Choroid plexus epithelial cell (primary cell): ENCODE data around the gene C8B.

Source experiments
- DNase-seq: peaks from one replicate; pipeline ENCODE4 v3.0.0-alpha.2; 2010; ENCODE audit warnings: low read depth
- H3K4me3 ChIP-seq: 2 replicates; pipeline ENCODE4 v1.5.1; 2011; ENCODE audit warnings: low read depth, mild to moderate bottlenecking, control low read depth, low read length, moderate library complexity
- TF ChIP-seq, protein P1 (sequence below): conservative IDR thresholded peaks from 2 replicates; pipeline ENCODE4 v1.5.1; 2011; ENCODE audit warnings: low read depth, mild to moderate bottlenecking, control low read depth, inconsistent platforms, low read length, moderate library complexity

C8B gene

DNA sequence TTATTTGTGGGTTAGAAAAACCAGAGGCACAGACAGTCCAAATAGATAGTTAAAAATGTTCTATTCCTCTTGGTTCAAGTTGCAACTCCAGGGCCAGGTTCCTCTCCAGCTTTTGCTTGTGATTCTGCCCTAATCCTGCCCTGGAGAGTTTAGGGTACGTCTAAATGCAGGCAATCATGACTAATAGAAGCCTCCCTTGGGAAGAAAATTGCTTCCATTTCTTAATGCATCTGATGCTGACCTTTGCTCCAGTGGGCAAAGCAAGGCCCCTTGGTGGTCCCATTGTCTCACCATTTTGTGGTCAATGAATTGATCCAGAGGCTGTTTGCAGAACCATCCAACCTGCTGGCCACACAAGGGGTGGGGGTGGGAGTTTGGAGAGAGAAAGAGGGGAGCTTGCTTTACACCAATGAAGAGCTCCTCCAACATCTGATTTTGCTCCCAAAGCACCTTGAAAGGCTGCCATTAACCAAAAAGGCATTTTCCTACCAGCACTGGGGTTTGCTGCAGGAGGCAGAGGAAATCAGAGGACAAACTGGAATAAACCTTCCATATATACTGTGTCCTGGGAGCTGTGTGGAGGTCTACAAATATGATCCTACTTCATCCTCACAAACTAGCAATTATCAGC is 31.3 kb downstream of the C8B start:
- no peak overlapping the region for H3K4me3 ChIP-seq
- DNase-seq = peak; percentile 25
- TF ChIP-seq, protein P1, sequence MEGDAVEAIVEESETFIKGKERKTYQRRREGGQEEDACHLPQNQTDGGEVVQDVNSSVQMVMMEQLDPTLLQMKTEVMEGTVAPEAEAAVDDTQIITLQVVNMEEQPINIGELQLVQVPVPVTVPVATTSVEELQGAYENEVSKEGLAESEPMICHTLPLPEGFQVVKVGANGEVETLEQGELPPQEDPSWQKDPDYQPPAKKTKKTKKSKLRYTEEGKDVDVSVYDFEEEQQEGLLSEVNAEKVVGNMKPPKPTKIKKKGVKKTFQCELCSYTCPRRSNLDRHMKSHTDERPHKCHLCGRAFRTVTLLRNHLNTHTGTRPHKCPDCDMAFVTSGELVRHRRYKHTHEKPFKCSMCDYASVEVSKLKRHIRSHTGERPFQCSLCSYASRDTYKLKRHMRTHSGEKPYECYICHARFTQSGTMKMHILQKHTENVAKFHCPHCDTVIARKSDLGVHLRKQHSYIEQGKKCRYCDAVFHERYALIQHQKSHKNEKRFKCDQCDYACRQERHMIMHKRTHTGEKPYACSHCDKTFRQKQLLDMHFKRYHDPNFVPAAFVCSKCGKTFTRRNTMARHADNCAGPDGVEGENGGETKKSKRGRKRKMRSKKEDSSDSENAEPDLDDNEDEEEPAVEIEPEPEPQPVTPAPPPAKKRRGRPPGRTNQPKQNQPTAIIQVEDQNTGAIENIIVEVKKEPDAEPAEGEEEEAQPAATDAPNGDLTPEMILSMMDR = no peak

DNA sequence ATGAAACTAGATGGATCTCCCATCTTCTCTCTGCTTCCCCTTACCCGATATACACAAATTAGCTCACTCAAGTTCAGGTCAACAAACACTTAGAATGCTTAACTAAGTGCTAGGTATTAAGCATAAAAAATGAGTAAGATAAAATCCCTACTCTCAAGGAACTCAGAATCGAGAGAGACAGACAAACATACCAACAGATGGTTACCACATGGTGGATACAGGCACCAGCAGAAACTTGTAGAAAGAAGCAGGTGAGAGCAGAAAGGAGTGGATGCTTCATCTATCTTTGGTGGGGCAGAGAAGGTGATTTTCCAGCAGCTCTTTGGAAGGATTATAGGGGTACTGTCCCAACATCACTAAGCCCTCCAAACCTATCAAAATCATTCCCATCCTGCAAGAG is 32.2 kb downstream of the C8B start:
- H3K4me3 ChIP-seq = no peak overlapping the region
- TF ChIP-seq, protein P1 = no peak
- DNase-seq = no peak

DNA sequence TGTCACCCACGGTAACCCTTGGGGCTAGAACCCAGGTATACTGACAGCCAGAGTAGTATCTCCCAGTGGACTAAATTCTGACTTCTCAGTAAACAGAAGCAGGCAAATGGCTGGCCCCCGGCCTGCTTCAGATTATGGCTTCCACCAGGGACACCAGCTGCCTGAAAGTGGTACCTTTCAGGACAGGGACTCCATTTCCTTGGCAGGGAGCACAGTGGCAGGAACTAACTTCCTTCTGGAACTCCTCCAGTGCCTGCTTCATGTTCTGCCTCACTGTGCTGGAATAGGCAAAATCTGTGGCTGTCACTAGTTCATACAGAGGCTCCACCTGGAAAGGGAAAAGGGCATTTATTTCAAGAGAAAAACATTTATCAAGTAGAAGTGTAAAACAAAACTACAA is 32.7 kb downstream of the C8B start:
- TF ChIP-seq, protein P1 = no peak
- H3K4me3 ChIP-seq = no peak overlapping the region
- no peak for DNase-seq

DNA sequence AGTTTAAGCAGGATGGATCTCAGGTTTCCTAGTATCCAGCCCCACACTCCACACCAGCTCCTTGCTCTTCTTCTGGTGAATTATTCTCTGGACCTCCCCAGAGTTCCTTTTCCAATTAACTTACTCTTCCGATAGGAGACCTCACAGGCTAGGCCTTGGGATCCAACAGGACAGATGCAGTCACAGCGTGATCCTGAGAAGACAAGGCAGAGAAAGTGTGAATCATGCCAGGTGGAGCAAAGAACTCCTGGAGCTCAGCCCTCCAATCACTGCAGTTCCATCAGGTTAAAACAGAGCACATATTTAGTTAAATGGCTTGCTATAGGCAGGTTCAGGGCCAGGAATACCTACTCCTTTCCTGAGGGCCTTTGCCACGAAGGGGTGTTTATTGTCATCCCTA is 34.1 kb downstream of the C8B start:
- TF ChIP-seq, protein P1 = no peak
- DNase-seq = no peak
- H3K4me3 ChIP-seq = no peak overlapping the region

DNA sequence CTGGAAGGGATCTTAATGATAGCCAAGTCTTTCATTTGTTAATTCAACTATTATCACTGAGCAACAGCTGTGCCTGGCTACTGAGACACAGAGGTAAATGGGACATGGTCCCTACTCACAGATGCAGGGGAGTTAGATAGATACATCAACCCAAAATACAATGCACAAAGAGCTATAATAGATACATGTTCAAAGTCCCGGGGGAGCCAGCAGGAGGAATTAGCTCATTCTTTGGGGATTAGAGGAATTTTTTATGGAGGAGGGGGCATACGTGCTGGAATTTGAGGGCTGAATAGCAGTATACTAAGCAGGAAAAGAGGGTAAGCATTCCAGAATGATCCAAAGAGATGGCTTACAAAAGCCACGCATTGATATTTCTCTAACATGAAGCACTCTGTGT is 34.6 kb downstream of the C8B start:
- DNase-seq = no peak
- H3K4me3 ChIP-seq = no peak overlapping the region
- TF ChIP-seq, protein P1 = no peak

DNA sequence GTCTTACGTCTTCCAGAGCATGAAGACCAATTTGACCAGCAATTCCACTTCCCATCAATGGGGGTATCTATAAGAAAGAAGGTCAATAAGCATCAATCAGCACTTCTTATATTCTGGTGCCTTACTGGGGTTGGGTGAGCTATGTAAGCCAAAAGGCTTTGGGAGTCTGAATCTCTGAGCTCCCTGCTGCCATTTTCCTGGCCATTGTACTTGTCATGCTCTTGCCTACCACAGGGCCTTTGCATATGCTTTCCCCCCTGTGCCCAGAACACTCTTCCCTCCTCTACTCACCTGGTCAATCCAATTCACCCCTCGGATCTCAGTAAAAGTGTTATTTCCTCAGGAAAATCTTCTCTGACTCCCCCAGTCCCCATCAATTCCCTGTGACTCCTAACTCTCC is 36.3 kb downstream of the C8B start:
- TF ChIP-seq, protein P1 = no peak
- DNase-seq = no peak
- no peak overlapping the region for H3K4me3 ChIP-seq

DNA sequence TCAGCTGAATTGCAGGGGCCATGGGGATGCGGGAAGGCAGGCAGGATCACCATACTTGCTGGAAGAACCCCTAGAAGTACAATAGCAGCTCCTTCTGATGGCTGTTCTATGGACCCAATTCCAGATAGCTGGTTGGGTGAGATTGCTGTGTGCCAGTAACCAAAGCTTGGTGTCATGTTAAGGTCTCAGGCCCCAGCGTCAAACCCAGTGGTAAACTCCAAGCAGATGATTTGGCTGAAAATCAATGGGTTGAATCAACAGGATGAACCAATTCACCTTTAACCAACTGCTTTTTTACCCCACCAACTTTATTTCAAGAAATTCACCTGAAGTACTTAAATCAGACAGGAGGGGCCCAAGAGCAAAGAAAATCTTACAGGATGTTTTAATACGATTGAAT is 37.8 kb downstream of the C8B start:
- no peak for DNase-seq
- TF ChIP-seq, protein P1 = no peak
- H3K4me3 ChIP-seq = no peak overlapping the region
